HFFc6 (cell line): ENCODE measurements around the gene SYT11. TPM values are rescaled to one million over a fixed set of nuclear protein-coding genes. Genes with fewer than 3 reads are reported as not detected.
"Not testable (repeated sequence)": the region's sequence is repeated elsewhere in the genome, so short reads cannot be mapped to it uniquely, and the experiment has no call there.

Experiments
- DNase-seq: peaks from one replicate; pipeline ENCODE4 v3.0.0-alpha.2; 2018
- H3K27ac Mint-ChIP-seq: 2 replicates; pipeline ENCODE4 v1.8.0; 2020; ENCODE audit warnings: mild to moderate bottlenecking, mixed read lengths
- H3K27me3 Mint-ChIP-seq: 2 replicates; pipeline ENCODE4 v1.8.0; 2021; ENCODE audit warnings: mild to moderate bottlenecking, moderate library complexity, mixed read lengths; ENCODE audit not compliant: insufficient read depth
- H3K36me3 Mint-ChIP-seq: 2 replicates; pipeline ENCODE4 v1.8.0; 2021; ENCODE audit warnings: low read depth, mixed read lengths
- H3K4me1 Mint-ChIP-seq: 2 replicates; pipeline ENCODE4 v1.8.0; 2020; ENCODE audit warnings: low read depth, mixed read lengths
- H3K4me3 Mint-ChIP-seq: 2 replicates; pipeline ENCODE4 v1.8.0; 2020; ENCODE audit warnings: mild to moderate bottlenecking, moderate library complexity, mixed read lengths
- H3K9me3 Mint-ChIP-seq: 2 replicates; pipeline ENCODE4 v1.8.0; 2020; ENCODE audit warnings: mild to moderate bottlenecking, mixed read lengths
- CTCF ChIP-seq: fragments of 200-600 bp; sonication (generic); IDR thresholded peaks from 2 replicates; pipeline ENCODE4 v1.5.0; 2021; ENCODE audit warnings: antibody characterized with exemption, mild to moderate bottlenecking
- total RNA-seq, 6 experiments: library from RNA; stranded (reverse); fragmentation: NEBNext Ultra II Directional; extraction: Animal tissue kit (Norgen Biotek cat#: 25700); gene quantifications; 2 replicates in 1 of 6; 3 replicates in 5 of 6; pipeline ENCODE4 v1.2.3, GENCODE V29; 2021

SYT11 gene
- total RNA-seq, 6 experiments from 2014 or later, result 38.9 to 56.0 (median 48.8) TPM

- H3K36me3 Mint-ChIP-seq, result peaks cover 54% of the 10 kb centered on the region
- no peak overlapping the region for H3K27ac Mint-ChIP-seq
Measured at GRCh38 chr1:155925506-155925905, 66.1 kb downstream of the SYT11 start.

GRCh38 chr1:155929057-155929456, 69.7 kb downstream of the SYT11 start:
- Mint-ChIP-seq H3K4me1 (peaks cover 42% of the 10 kb centered on the region), H3K4me3 (no peak overlapping the region), H3K27ac (peak overlapping the region; percentile 46; the same call in 1 of the 2 replicates), H3K36me3 (peaks cover 54% of the 10 kb centered on the region), H3K27me3 (no peaks in the 10 kb centered on the region; the same call in 1 of the 2 replicates), H3K9me3 (no peaks in the 10 kb centered on the region)
- no peak for DNase-seq
- no peak for TF ChIP-seq CTCF

More at GRCh38 chr1:155925506-155925905, 66.1 kb downstream of the SYT11 start:
- no peaks in the 10 kb centered on the region for H3K9me3 Mint-ChIP-seq
- no peak for TF ChIP-seq CTCF
- no peak overlapping the region for H3K4me3 Mint-ChIP-seq
- H3K27me3 Mint-ChIP-seq, result no peaks in the 10 kb centered on the region; the same call in 1 of the 2 replicates
- no peak for DNase-seq
- H3K4me1 Mint-ChIP-seq, result peaks cover 15% of the 10 kb centered on the region

- not testable (repeated sequence) for H3K4me3 Mint-ChIP-seq, DNase-seq, H3K27me3 Mint-ChIP-seq, H3K9me3 Mint-ChIP-seq
- Mint-ChIP-seq H3K4me1 (peaks cover 42% of the 10 kb centered on the region), H3K27ac (peak overlapping the region; percentile 64), H3K36me3 (peaks cover 48% of the 10 kb centered on the region)
Measured at GRCh38 chr1:155930725-155931124, 71.4 kb downstream of the SYT11 start.

- H3K36me3 Mint-ChIP-seq, result peaks cover 43% of the 10 kb centered on the region
- H3K27ac Mint-ChIP-seq, result peak overlapping the region; percentile 75
- no peak for TF ChIP-seq CTCF
- H3K9me3 Mint-ChIP-seq, result no peaks in the 10 kb centered on the region
- H3K4me1 Mint-ChIP-seq, result peaks cover 42% of the 10 kb centered on the region
- no peak overlapping the region; the same call in 1 of the 2 replicates for H3K4me3 Mint-ChIP-seq
- no peaks in the 10 kb centered on the region; the same call in 1 of the 2 replicates for H3K27me3 Mint-ChIP-seq
- DNase-seq, result no peak
Measured at GRCh38 chr1:155931332-155932038, 72.1 kb downstream of the SYT11 start.

GRCh38 chr1:155932081-155932480, 72.7 kb downstream of the SYT11 start:
- H3K36me3 Mint-ChIP-seq, result peaks cover 37% of the 10 kb centered on the region

More at GRCh38 chr1:155932081-155932480, 72.7 kb downstream of the SYT11 start:
- Mint-ChIP-seq H3K9me3 (no peaks in the 10 kb centered on the region), H3K27me3 (no peaks in the 10 kb centered on the region; the same call in 1 of the 2 replicates), H3K4me3 (no peak overlapping the region), H3K4me1 (peaks cover 42% of the 10 kb centered on the region), H3K27ac (peak overlapping the region; percentile 75)
- no peak for DNase-seq
- no peak for TF ChIP-seq CTCF
